CD14-positive monocyte (primary cell): ENCODE results near the gene KCNJ13. TPM values are rescaled to one million over a fixed set of nuclear protein-coding genes. Genes with fewer than 3 reads are reported as not detected.

Source experiments
- DNase-seq, 3 donors: peaks; one replicate each; pipeline ENCODE4 v3.0.0-alpha.2; 2011 to 2022
- H2AFZ ChIP-seq: 2 replicates; pipeline ENCODE4 v1.6.0; 2012; ENCODE audit warnings: mild to moderate bottlenecking, low read depth, low read length, inconsistent platforms; ENCODE audit not compliant: insufficient read depth, poor library complexity, severe bottlenecking
- H3K27ac ChIP-seq, 2 donors: 1 replicate in 1 of 2; 2 replicates in 1 of 2; pipeline ENCODE4 v1.5.1; 2012 to 2013; ENCODE audit warnings: low read length in 2 of 2, control low read depth in 1 of 2, inconsistent platforms in 1 of 2, low read depth in 1 of 2, mild to moderate bottlenecking in 1 of 2
- H3K27me3 ChIP-seq, 2 donors: one replicate each; pipeline versions ENCODE4 v1.6.0 to v1.6.1; 2011 to 2013; ENCODE audit warnings: low read length in 2 of 2; ENCODE audit not compliant: control insufficient read depth in 2 of 2, insufficient read depth in 2 of 2
- H3K36me3 ChIP-seq, 2 donors: replicated peaks in 1 of 2; 1 replicate in 1 of 2; 2 replicates in 1 of 2; pipeline versions ENCODE4 v1.5.1 to v1.6.1; 2012 to 2013; ENCODE audit warnings: low read length in 2 of 2, control low read depth in 1 of 2, inconsistent platforms in 1 of 2, mild to moderate bottlenecking in 1 of 2; ENCODE audit not compliant: insufficient read depth in 2 of 2, control insufficient read depth in 1 of 2
- H3K4me1 ChIP-seq, 2 donors: 1 replicate in 1 of 2; 2 replicates in 1 of 2; pipeline versions ENCODE4 v1.5.1 to v1.6.1; 2012 to 2013; ENCODE audit warnings: low read length in 2 of 2, control low read depth in 1 of 2, inconsistent platforms in 1 of 2, mild to moderate bottlenecking in 1 of 2, moderate library complexity in 1 of 2; ENCODE audit not compliant: insufficient read depth in 2 of 2, control insufficient read depth in 1 of 2
- H3K4me2 ChIP-seq: replicated peaks from 2 replicates; pipeline ENCODE3; 2012; ENCODE audit warnings: low read length, moderate library complexity, mild to moderate bottlenecking; ENCODE audit not compliant: poor library complexity, severe bottlenecking; ENCODE audit errors: extremely low read depth
- H3K4me3 ChIP-seq, 3 experiments: fragments of 200-600 bp in 1 of 3; sonication (generic) in 1 of 3; replicated peaks in 1 of 3; 1 replicate in 2 of 3; 2 replicates in 1 of 3; pipeline ENCODE4 v1.5.1; 2011 to 2013; ENCODE audit warnings: low read length in 3 of 3, mild to moderate bottlenecking in 3 of 3, control low read depth in 2 of 3, low read depth in 2 of 3, inconsistent platforms in 1 of 3, moderate library complexity in 1 of 3
- H3K79me2 ChIP-seq: 2 replicates; pipeline ENCODE4 v1.6.0; 2012; ENCODE audit warnings: mild to moderate bottlenecking, control low read depth, inconsistent platforms, low read length, moderate library complexity; ENCODE audit not compliant: insufficient read depth
- H3K9ac ChIP-seq: 2 replicates; pipeline ENCODE4 v1.6.0; 2017; ENCODE audit warnings: low read length, mild to moderate bottlenecking; ENCODE audit not compliant: insufficient read depth, poor library complexity, severe bottlenecking
- H3K9me3 ChIP-seq, 2 donors: replicated peaks in 1 of 2; 1 replicate in 1 of 2; 2 replicates in 1 of 2; pipeline versions ENCODE4 v1.5.1 to v1.6.1; 2012 to 2013; ENCODE audit warnings: low read length in 2 of 2, control low read depth in 1 of 2; ENCODE audit not compliant: control insufficient read depth in 1 of 2, insufficient read depth in 1 of 2
- H4K20me1 ChIP-seq: 2 replicates; pipeline ENCODE4 v1.6.0; 2012; ENCODE audit warnings: mild to moderate bottlenecking, low read length, control low read depth, moderate library complexity; ENCODE audit not compliant: insufficient read depth
- H3K27ac Mint-ChIP-seq, 7 donors: one replicate each; pipeline ENCODE4 v1.8.0; 2020; ENCODE audit warnings: mild to moderate bottlenecking in 7 of 7, mixed read lengths in 7 of 7, moderate library complexity in 6 of 7, inconsistent platforms in 2 of 7
- H3K27me3 Mint-ChIP-seq, 3 donors: one replicate each; pipeline ENCODE4 v1.8.0; 2021 to 2022; ENCODE audit warnings: low read depth in 3 of 3, mild to moderate bottlenecking in 3 of 3, mixed read lengths in 3 of 3, moderate library complexity in 3 of 3, inconsistent platforms in 1 of 3
- H3K36me3 Mint-ChIP-seq, 2 donors: one replicate each; pipeline ENCODE4 v1.8.0; 2020; ENCODE audit warnings: mixed read lengths in 2 of 2, inconsistent platforms in 1 of 2, mild to moderate bottlenecking in 1 of 2
- H3K4me1 Mint-ChIP-seq: one replicate; pipeline ENCODE4 v1.8.0; 2020; ENCODE audit warnings: mild to moderate bottlenecking, mixed read lengths
- H3K4me3 Mint-ChIP-seq, 2 donors: one replicate each; pipeline ENCODE4 v1.8.0; 2020; ENCODE audit warnings: mild to moderate bottlenecking in 2 of 2, mixed read lengths in 2 of 2, moderate library complexity in 1 of 2
- H3K9me3 Mint-ChIP-seq, 7 donors: one replicate each; pipeline ENCODE4 v1.8.0; 2020 to 2022; ENCODE audit warnings: mixed read lengths in 7 of 7, mild to moderate bottlenecking in 6 of 7, moderate library complexity in 6 of 7, inconsistent platforms in 2 of 7
- WGBS: methylation state at CpG from one replicate; pipeline ENCODE4 v1.1.5; 2013; ENCODE audit warnings: missing lambda C conversion rate; ENCODE audit not compliant: insufficient coverage; 5-methylcytosine and 5-hydroxymethylcytosine counted together
- intact Hi-C, 2 donors: fragments of 100-400 bp; cut with micrococcal nuclease; formaldehyde crosslinking; loops; one replicate each; pipeline versions ENCODE4 v1.15.0 to v1.15.1; 2023
- polyA plus RNA-seq, 3 donors: library from polyadenylated mRNA; depleted of rRNA in 1 of 3; unstranded in 2 of 3; stranded (reverse) in 1 of 3; fragments of 300-500 nt in 2 of 3; fragments of >200 nt in 1 of 3; fragmentation: Illumina TruSeq in 2 of 3; gene quantifications; 1 replicate in 2 of 3; 2 replicates in 1 of 3; pipeline ENCODE4 v1.2.3, GENCODE V29; 2012 to 2021
- TF ChIP-seq, protein P1 (sequence below): fragments of 200-600 bp; IDR thresholded peaks from one replicate; pipeline ENCODE4 v1.8.0; 2022; ENCODE audit warnings: antibody characterized with exemption, mild to moderate bottlenecking

Gene KCNJ13
- polyA plus RNA-seq, 3 donors: not detected

DNA sequence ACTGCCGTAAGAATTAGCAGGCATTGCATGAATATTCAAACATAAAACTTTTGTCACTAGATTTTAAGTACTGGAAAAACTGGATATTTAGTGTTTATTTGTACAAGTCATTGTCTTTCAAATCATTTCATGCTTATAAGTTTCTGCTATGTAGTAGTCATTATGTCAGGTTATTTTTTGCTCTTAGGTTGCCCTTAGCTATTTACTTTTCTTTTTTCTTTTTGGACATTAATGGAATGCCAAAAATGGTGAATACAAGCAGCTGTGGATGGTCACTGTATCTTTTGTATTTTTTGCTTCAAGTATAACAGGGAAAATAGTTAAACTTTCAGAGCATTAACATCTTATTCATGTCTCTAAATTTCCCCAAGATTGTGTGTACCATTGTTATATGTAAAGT lies 18.6 kb upstream of the KCNJ13 start:
- Histone ChIP-seq H3K9me3 (no peaks in the 10 kb centered on the region), H4K20me1 (peaks cover 4% of the 10 kb centered on the region), H3K79me2 (no peaks in the 10 kb centered on the region), H3K27me3 (no peaks in the 10 kb centered on the region), H3K4me1 (no peaks in the 10 kb centered on the region), H3K9ac (no peak overlapping the region), H3K36me3 (peaks cover 70 to 94% of the 10 kb centered on the region in 2 donors), H3K27ac (no peak overlapping the region), H3K4me2 (no peak overlapping the region), H3K4me3 (no peak overlapping the region), H2AFZ (no peak overlapping the region)
- Mint-ChIP-seq H3K4me1 (no peaks in the 10 kb centered on the region), H3K4me3 (no peak overlapping the region), H3K27ac (no peak overlapping the region), H3K36me3 (peaks cover 50 to 71% of the 10 kb centered on the region in 2 donors), H3K27me3 (no peaks in the 10 kb centered on the region), H3K9me3 (no peaks in the 10 kb centered on the region)
- intact Hi-C loops: no loop called here
- TF ChIP-seq, protein P1, sequence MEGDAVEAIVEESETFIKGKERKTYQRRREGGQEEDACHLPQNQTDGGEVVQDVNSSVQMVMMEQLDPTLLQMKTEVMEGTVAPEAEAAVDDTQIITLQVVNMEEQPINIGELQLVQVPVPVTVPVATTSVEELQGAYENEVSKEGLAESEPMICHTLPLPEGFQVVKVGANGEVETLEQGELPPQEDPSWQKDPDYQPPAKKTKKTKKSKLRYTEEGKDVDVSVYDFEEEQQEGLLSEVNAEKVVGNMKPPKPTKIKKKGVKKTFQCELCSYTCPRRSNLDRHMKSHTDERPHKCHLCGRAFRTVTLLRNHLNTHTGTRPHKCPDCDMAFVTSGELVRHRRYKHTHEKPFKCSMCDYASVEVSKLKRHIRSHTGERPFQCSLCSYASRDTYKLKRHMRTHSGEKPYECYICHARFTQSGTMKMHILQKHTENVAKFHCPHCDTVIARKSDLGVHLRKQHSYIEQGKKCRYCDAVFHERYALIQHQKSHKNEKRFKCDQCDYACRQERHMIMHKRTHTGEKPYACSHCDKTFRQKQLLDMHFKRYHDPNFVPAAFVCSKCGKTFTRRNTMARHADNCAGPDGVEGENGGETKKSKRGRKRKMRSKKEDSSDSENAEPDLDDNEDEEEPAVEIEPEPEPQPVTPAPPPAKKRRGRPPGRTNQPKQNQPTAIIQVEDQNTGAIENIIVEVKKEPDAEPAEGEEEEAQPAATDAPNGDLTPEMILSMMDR: no peak
- WGBS: no CpG with 5 or more reads among the region's 1 CpG
- DNase-seq: no peak

DNA sequence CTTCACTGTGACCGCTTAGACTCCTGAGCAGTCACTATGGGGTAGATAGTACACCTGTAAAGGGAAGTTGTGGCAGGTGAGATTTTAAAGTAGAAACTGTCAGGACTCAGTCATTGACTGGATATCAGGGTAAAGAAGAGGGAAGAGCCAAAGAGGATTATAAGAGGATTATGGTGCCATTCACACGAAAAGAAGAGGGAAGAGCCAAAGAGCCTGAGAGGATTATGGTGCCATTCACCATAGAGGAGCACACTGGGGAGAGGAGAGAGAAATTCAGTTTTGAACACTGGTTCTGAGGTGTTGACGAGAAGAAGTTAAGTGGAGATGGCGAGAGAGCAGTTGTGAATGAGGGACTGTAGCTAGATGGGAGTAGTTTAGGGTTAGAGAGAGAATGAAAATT lies 16.9 kb upstream of the KCNJ13 start:
- no peak overlapping the region for H3K4me3 ChIP-seq
- Mint-ChIP-seq H3K4me3 (no peak overlapping the region), H3K27ac (no peak overlapping the region), H3K9me3 (no peaks in the 10 kb centered on the region), H3K36me3 (peaks cover 56 to 78% of the 10 kb centered on the region in 2 donors), H3K4me1 (no peaks in the 10 kb centered on the region), H3K27me3 (no peaks in the 10 kb centered on the region)
- intact Hi-C loops: no loop called here
- H3K36me3 ChIP-seq: peaks cover 83 to 100% of the 10 kb centered on the region in 2 donors
- no peak overlapping the region for H3K27ac ChIP-seq
- H3K4me2 ChIP-seq: no peak overlapping the region
- no peak for DNase-seq
- H2AFZ ChIP-seq: no peak overlapping the region
- TF ChIP-seq, protein P1: no peak
- H3K9me3 ChIP-seq: no peaks in the 10 kb centered on the region
- H3K27me3 ChIP-seq: no peaks in the 10 kb centered on the region
- no peaks in the 10 kb centered on the region for H3K4me1 ChIP-seq
- H4K20me1 ChIP-seq: no peaks in the 10 kb centered on the region
- no peak overlapping the region for H3K9ac ChIP-seq
- 98% methylated on average over 4 of the region's 4 CpGs for WGBS
- no peaks in the 10 kb centered on the region for H3K79me2 ChIP-seq
